Activated T-cell treated with anti-CD3 and anti-CD28 coated beads, Interleukin-2, amount 50 U/mL, for 4 hours (primary cell): ENCODE results near the gene ZNF573. TPM values are rescaled to one million over a fixed set of nuclear protein-coding genes. Genes with fewer than 3 reads are reported as not detected.
"Not testable (repeated sequence)": the region's sequence is repeated elsewhere in the genome, so short reads cannot be mapped to it uniquely, and the experiment has no call there.

ENCODE experiments used
- ATAC-seq, 2 donors: fragments of 200-7000 bp; cut with Tn5 transposase; one replicate each; pipeline ENCODE4 v1.10.0; 2021
- DNase-seq: peaks from one replicate; pipeline ENCODE4 v3.0.0-alpha.2; 2020
- H3K27me3 Mint-ChIP-seq: one replicate; pipeline ENCODE4 v1.8.0; 2021; ENCODE audit warnings: low read depth, mixed read lengths
- H3K36me3 Mint-ChIP-seq: one replicate; pipeline ENCODE4 v1.8.0; 2022; ENCODE audit warnings: mixed read lengths; ENCODE audit not compliant: insufficient read depth
- H3K4me1 Mint-ChIP-seq: one replicate; pipeline ENCODE4 v1.8.0; 2021; ENCODE audit warnings: low read depth, mixed read lengths
- H3K4me3 Mint-ChIP-seq: one replicate; pipeline ENCODE4 v1.8.0; 2021; ENCODE audit warnings: mild to moderate bottlenecking, moderate library complexity, mixed read lengths
- H3K9me3 Mint-ChIP-seq: one replicate; pipeline ENCODE4 v1.8.0; 2021; ENCODE audit warnings: mixed read lengths
- total RNA-seq, 3 donors: library from RNA; stranded (reverse); gene quantifications; one replicate each; pipeline ENCODE4 v1.2.1, GENCODE V29; 2021

ZNF573 gene
- total RNA-seq, result 10 to 100 TPM in 2 of 3 donors, 1 to 10 TPM in 1; 9.1 to 12.1 (median 10.6) TPM

DNA sequence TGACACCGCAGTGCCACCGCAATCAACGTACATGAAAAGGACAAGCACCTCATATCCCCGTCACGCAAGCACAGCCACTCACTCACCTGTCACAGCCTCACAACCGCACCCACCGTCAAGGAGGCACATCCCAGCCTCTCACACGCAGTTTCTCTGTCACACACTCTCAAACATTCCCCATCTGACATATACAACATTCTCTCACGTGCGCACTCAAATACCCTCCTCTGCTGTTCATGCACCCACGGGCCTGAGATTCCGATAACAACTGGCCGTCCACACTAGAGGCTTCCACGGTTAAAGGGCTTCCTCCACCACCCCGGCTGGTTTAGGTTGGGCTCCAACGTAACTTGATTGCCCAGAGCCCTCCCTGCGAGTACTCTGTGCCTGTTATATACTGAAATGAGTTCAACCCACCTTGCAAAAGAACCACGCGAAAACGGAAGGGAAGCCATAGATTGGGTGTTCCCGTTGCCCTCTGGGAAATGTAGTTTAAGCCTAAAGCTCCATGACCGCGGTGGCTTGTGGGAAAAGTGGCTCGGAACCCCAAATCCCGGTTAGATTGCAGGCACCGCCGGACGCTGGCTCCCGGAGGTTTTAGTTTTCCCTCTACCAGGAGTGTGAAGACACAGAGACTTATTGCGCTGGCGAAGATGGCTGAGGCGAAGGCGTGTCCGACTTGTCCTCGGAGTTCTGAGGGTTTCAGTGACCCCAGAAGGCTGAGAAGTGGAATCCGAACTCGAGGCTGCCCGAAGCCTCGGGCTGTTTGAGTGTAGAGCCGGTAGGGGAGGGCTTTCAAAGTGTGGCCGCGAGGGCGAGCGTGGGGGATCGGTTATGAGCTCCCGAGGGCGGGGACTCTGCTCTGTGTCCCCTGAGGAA lies at the start of gene ZNF573:
Gene ZNF573, minus strand, starts transcription at position 460 of the 879 bp plus-strand sequence. CDS start 5,857 bp downstream, outside the sequence.
- Mint-ChIP-seq H3K9me3 (peaks cover 19% of the 10 kb centered on the region), H3K4me3 (peak within 1 kb of the TSS; percentile 87), H3K36me3 (peaks cover 19% of the 10 kb centered on the region), H3K27me3 (no peaks in the 10 kb centered on the region), H3K4me1 (peaks cover 35% of the 10 kb centered on the region)
- DNase-seq (peak; percentile 64), ATAC-seq (peak; percentile 89)

DNA sequence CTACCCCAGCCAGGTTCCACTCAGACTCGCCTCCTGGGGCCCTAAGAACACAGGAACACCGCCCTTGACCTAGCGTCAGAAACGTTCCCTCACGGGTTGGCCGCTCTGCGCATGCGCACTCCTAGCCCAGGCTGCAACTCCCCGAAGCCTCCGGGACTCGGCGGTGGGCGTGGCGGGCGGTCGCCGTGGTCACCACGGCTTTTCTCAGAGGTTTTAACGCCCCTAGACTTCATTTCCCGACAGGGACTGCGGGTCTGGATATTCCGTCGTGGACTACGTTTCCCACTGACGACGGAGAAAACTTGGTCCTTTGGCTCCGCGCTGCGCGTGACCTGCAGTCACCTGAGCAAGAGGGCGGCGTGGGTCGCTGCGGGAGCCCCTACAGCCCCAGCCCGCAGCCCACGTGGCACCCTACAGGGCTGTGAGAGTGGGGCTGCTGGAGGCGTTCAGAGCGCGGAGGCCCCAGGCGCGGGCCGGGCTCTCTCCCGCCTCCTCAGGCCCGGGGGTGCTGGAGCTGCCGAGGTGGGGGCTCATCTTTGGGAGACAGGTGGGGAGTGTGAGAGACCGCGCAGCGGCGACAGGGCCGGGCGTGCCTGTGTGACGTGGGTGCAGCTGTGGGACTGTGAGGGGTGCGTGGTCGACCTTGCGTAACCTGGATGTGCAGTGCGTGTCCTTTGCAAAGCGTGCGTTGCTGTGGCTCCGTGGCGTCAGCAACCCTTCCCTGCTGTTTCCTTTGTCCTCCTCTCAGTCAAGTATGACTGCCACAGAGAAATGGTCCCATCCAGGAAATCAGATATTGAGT lies 38.0 kb upstream of the ZNF573 start:
- Mint-ChIP-seq H3K9me3 (peaks cover 44% of the 10 kb centered on the region), H3K4me1 (no peaks in the 10 kb centered on the region), H3K36me3 (peaks cover 2% of the 10 kb centered on the region), H3K27me3 (peaks cover 25% of the 10 kb centered on the region), H3K4me3 (no peak overlapping the region)
- DNase-seq, result peak; percentile 13
- ATAC-seq, result peak; percentile 35 to 40

DNA sequence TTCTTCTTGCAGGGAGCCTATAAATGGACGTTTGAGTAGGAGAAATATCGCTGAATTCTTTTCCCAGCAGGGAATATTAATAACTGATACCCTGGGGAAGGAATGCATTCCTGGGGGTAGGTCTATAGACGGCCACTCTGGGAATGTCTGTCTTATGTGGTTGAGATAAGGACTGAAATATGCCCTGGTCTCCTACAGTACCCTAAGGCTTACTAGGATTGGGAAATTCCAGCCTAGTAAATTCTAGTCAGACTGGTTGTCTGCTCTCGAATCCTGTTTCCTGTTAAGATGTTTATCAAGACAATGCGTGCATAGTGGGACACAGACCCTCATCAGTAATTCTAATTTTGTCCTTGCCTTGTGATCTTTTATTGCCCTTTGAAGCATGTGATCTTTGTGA lies 36.2 kb upstream of the ZNF573 start:
- not testable (repeated sequence) for H3K36me3 Mint-ChIP-seq, DNase-seq, ATAC-seq, H3K4me3 Mint-ChIP-seq, H3K4me1 Mint-ChIP-seq
- peaks cover 25% of the 10 kb centered on the region for H3K27me3 Mint-ChIP-seq
- H3K9me3 Mint-ChIP-seq, result peaks cover 35% of the 10 kb centered on the region

DNA sequence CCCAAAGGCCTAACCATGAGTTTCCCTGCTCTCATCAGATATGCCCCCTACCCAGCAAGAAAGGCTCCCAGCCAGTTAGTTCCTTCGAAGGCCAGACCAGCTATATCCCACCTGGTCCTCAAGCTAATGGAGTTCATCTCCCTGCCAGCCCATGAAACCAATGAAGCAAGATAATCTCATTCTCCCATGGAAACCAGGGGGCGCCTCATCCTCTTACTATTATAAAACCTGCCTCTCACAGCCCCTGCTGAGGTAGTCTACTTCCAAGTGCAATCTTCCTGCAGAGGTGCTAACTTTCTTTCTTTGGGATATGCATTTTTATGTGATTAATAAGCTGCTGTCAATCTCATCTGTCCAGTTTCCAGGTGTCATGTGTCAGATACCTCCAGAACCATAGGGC lies 34.0 kb upstream of the ZNF573 start:
- H3K9me3 Mint-ChIP-seq, result peaks cover 29% of the 10 kb centered on the region
- no peaks in the 10 kb centered on the region for H3K4me1 Mint-ChIP-seq
- peaks cover 2% of the 10 kb centered on the region for H3K36me3 Mint-ChIP-seq
- peaks cover 16% of the 10 kb centered on the region for H3K27me3 Mint-ChIP-seq
- no peak overlapping the region for H3K4me3 Mint-ChIP-seq
- DNase-seq (no peak), ATAC-seq (no peak)

DNA sequence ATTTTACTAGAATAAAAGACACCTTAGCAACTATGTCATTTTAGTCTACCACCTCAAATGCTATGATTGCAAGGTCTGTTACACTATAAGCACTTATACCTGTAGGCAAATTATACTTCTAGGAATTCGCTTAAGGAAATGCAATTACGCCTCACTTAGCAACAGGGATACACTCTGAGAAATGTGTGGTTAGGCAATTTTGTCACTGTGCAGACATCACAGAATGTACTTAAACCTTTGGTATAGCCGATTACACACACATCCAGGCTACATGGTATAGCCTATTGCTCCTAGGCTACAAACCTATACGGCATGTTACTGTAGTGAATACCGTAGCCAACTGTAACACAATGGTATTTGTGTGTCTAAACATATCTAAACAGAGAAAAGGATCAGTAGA lies 30.0 kb upstream of the ZNF573 start:
- Mint-ChIP-seq H3K4me1 (no peaks in the 10 kb centered on the region), H3K27me3 (no peaks in the 10 kb centered on the region), H3K36me3 (peaks cover 2% of the 10 kb centered on the region), H3K4me3 (no peak overlapping the region), H3K9me3 (peaks cover 35% of the 10 kb centered on the region)
- DNase-seq (no peak), ATAC-seq (no peak)

DNA sequence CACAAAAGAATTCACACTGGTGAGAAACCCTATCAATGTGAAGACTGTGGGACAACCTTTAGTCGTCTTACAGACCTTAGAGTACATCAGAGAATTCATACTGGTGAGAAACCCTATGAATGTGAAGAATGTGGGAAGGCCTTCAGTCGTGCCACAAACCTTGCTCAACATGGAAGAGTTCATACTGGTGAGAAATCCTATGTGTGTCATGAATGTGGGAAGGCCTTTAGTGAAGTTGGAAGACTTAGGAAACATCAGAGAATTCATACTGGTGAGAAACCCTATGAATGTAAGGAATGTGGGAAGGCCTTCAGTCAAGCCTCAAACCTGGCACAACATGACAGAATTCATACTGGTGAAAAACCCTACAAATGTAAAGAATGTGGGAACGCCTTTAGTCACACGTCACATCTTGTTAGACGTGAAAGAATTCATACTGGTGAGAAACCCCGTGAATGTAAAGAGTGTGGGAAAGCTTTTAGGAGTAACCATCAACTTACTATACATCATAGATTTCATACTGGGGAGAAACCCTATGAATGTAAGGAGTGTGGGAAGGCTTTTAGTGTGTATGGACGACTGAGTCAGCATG lies 24.0 kb upstream of the ZNF573 start:
- Mint-ChIP-seq H3K4me1 (no peaks in the 10 kb centered on the region), H3K36me3 (peaks cover 4% of the 10 kb centered on the region), H3K27me3 (no peaks in the 10 kb centered on the region), H3K4me3 (no peak overlapping the region), H3K9me3 (peaks cover 63% of the 10 kb centered on the region)
- no peak for DNase-seq
- ATAC-seq, result no peak

DNA sequence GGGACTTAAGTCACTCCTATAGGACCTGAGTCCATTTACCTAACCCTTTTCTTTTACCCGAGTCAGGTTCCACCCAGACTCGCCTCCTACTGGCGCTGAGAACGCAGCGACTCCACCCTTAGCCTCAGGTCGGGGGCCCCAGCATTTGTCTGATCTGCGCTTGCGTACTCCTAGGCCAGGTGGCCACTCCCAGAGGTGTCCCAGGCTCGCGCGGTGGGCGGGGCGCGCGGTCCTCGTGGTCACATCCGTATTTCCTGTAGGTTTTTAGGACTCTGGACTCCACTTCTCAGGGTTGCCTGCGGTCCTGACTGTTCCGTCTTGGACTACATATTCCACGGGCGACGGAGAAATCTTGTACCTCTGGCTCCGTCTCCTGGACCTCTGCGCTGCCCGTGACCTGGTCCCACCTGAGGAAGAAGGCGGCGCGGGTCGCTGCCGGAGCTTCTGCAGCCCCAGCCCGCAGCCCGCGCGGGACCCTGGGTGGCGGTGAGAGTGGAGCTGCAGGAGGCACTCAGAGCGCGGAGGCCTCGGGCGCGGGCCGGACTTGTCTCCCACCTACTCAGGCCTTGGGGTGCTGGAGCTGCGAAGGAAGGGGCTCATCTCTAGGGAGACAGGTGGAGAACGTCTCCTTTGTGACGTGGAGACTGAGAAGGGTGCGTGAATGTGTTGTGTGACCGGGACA lies 11.0 kb upstream of the ZNF573 start:
- Mint-ChIP-seq H3K4me1 (no peaks in the 10 kb centered on the region), H3K27me3 (peaks cover 2% of the 10 kb centered on the region), H3K4me3 (no peak overlapping the region), H3K36me3 (peaks cover 6% of the 10 kb centered on the region), H3K9me3 (peaks cover 33% of the 10 kb centered on the region)
- no peak for DNase-seq
- ATAC-seq, result no peak

DNA sequence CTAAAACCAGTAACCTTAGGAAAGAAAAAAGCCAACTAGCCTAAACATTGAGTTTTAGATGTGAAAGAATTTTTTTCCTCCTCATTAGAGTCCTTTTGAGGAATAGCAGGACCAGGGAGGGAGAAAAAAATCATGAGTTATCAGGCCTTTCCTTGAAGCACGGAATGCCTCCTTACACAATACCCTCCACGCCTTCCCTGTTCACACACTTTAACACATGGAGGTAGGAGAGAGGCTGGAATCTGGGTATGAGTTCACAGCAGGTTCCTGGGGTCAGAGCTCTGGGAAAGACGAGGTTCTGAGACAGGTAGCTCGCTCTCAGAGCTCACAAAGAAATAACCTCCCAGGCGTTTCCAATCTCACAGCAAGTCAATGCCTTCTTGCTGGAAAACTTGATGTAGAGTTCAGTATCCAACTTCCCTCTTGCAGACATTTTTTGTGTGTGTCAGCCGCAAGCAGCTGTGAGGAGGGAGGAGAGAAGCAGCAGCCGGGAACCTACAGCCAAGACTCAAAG lies 716 bp downstream of the ZNF573 start:
- DNase-seq, result no peak
- Mint-ChIP-seq H3K27me3 (no peaks in the 10 kb centered on the region), H3K4me3 (peak overlapping the region; percentile 87), H3K4me1 (peaks cover 35% of the 10 kb centered on the region), H3K36me3 (peaks cover 21% of the 10 kb centered on the region), H3K9me3 (peaks cover 21% of the 10 kb centered on the region)
- no peak for ATAC-seq

DNA sequence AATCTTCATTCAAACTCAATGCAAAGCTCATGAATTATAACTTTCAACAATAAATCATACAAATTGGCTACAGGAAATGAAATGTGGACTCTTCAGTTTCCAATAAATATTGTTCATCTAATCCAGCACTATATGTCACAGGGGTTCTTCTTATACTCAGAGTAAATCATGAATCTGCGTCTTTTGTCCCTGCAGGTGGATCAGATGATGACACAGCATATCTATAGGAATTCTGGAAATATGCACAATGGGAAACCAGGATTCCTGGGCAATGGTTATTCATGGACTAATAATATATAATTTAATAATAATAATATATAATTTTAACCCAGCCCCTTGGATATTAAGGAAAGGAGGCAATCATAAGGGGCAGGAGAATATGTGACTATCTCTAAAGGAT lies 8.4 kb downstream of the ZNF573 start:
- Mint-ChIP-seq H3K36me3 (peaks cover 61% of the 10 kb centered on the region), H3K9me3 (peaks cover 15% of the 10 kb centered on the region), H3K4me3 (no peak overlapping the region), H3K27me3 (no peaks in the 10 kb centered on the region), H3K4me1 (peaks cover 8% of the 10 kb centered on the region)
- ATAC-seq (no peak), DNase-seq (no peak)

DNA sequence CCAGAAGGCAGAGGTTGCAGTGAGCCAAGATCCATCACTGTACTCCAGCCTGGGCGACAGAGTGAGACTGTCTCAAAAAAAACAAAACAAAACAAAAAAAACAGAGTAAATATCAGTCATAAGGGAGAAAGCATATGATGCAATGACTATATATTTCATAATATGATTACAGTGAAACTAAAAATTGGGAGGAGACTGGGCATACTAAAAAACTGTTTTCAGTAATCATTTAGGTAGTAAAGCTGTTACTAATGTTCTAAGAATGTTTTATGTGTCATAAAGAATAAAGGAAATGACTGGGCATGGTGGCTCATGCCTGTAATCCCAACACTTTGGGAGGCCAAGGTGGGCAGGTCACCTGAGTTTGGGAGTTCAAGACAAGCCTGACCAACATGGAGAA lies 15.9 kb downstream of the ZNF573 start:
- Mint-ChIP-seq H3K9me3 (peaks cover 4% of the 10 kb centered on the region), H3K4me3 (no peak overlapping the region), H3K27me3 (no peaks in the 10 kb centered on the region), H3K4me1 (no peaks in the 10 kb centered on the region), H3K36me3 (peaks cover 58% of the 10 kb centered on the region)
- no peak for DNase-seq
- peak in 1 of 2 donors; percentile 62 for ATAC-seq

DNA sequence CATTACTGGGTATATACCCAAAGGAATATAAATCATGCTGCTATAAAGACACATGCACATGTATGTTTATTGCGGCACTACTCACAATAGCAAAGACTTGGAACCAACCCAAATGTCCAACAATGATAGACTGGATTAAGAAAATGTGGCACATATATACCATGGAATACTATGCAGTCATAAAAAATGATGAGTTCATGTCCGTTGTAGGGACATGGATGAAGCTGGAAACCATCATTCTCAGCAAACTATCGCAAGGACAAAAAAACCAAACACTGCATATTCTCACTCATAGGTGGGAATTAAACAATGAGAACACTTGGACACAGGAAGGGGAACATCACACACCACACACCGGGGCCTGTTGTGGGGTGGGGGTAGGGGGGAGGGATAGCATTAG lies 21.7 kb downstream of the ZNF573 start:
- H3K4me1 Mint-ChIP-seq, H3K27me3 Mint-ChIP-seq, H3K9me3 Mint-ChIP-seq, DNase-seq, H3K4me3 Mint-ChIP-seq, ATAC-seq: not testable (repeated sequence)
- peaks cover 49% of the 10 kb centered on the region for H3K36me3 Mint-ChIP-seq

DNA sequence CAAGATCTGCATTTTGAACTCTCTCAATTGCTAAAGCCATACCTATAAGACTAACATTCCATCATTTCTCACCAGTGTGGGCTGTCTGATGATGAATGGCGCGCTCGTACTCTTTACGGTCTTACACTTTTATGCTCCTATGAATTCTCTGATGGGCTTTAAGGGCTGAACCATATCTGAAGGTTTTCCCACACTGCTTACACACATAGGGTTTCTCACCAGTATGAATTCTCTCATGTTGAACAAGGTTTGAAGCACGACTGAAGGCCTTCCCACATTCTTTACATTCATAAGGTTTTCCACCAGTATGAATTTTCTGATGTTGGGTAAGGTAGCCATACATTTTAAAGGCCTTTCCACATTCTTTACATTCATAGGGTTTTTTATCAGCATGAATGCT lies 41.0 kb downstream of the ZNF573 start:
- Mint-ChIP-seq H3K27me3 (no peaks in the 10 kb centered on the region), H3K4me3 (no peak overlapping the region), H3K36me3 (peaks cover 76% of the 10 kb centered on the region), H3K4me1 (no peaks in the 10 kb centered on the region), H3K9me3 (peaks cover 59% of the 10 kb centered on the region)
- DNase-seq (no peak), ATAC-seq (no peak)

DNA sequence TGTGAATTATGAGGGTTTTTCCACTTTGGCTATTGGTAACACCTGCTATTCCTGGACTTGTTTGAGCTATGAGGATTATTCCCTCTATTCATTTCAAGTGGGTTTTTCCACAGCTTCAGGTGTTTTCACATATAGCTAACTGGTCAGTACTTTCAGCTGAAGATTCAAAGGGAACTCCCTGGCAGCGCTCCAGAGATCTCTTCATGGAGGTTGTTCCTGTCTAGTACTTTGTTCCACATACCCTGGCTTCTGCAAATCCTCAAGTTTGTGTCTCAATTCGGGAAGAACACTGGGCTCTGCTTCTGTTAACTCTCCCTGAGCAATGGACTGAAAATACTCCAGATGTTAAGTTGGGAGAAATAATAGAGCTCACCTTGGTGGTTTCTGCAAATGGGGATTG lies 54.2 kb downstream of the ZNF573 start:
- no peak for DNase-seq
- ATAC-seq, result no peak
- H3K9me3 Mint-ChIP-seq, result peaks cover 9% of the 10 kb centered on the region
- H3K4me1 Mint-ChIP-seq, result no peaks in the 10 kb centered on the region
- H3K36me3 Mint-ChIP-seq, result peaks cover 7% of the 10 kb centered on the region
- no peaks in the 10 kb centered on the region for H3K27me3 Mint-ChIP-seq
- no peak overlapping the region for H3K4me3 Mint-ChIP-seq

DNA sequence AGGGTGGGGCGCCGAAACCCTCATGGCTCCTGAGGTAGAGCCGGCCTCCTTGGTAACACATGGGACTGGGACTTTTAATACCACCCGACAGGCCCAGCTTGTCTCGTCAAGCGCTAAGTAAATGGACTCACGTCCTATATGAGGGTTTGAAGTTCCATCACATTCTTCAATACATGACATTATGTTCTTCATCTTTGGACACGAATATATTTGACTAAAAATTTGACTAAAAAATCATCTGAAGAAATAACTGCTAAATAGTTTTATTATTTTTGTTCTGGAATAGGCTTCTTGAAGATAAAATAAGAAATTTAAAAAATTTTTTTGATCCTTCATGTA lies 59.5 kb downstream of the ZNF573 start:
- peaks cover 11% of the 10 kb centered on the region for H3K4me1 Mint-ChIP-seq
- peak overlapping the region; percentile 93 for H3K4me3 Mint-ChIP-seq
- ATAC-seq, result no peak
- no peaks in the 10 kb centered on the region for H3K9me3 Mint-ChIP-seq
- DNase-seq, result no peak
- peaks cover 3% of the 10 kb centered on the region for H3K27me3 Mint-ChIP-seq
- peaks cover 7% of the 10 kb centered on the region for H3K36me3 Mint-ChIP-seq
